ENCODE data around the gene ANKRD11. TPM values are rescaled to one million over a fixed set of nuclear protein-coding genes. Genes with fewer than 3 reads are reported as not detected.

ANKRD11 gene
- polyA plus RNA-seq, 1 experiment, result 48.1 TPM

GRCh38 chr16:89420204-89420603 is 70.2 kb downstream of the ANKRD11 start:
- Histone ChIP-seq H3K4me3 (ENCODE audit: low read depth, low read length) (no peak overlapping the region), H3K27ac (ENCODE audit: low read depth, low read length) (no peak overlapping the region), H3K9me3 (ENCODE audit: control insufficient read depth, insufficient read depth, low read length) (no peaks in the 10 kb centered on the region), H3K27me3 (ENCODE audit: control insufficient read depth, insufficient read depth, low read length) (no peaks in the 10 kb centered on the region)
- DNase-seq (ENCODE audit: low read depth, low spot score), result no peak
- CTCF ChIA-PET, result interaction anchor here (0.6 kb wide), 1 partner anchor 36 kb away, joined by 5 read pairs; no protein-coding TSS in a partner anchor
- POLR2A ChIA-PET, result interaction anchor here (0.8 kb wide), 1 partner anchor 10 kb away, joined by 3 read pairs; no protein-coding TSS in a partner anchor
- TF ChIP-seq CTCF (IDR thresholded peaks at IDR 0.05; ENCODE audit: low read depth, low read length), result no peak

GRCh38 chr16:89418352-89418751 is 72.0 kb downstream of the ANKRD11 start:
- TF ChIP-seq CTCF (IDR thresholded peaks at IDR 0.05; ENCODE audit: low read depth, low read length), result no peak
- Histone ChIP-seq H3K9me3 (ENCODE audit: control insufficient read depth, insufficient read depth, low read length) (no peaks in the 10 kb centered on the region; the same call in 1 of the 2 replicates), H3K27ac (ENCODE audit: low read depth, low read length) (no peak overlapping the region), H3K4me3 (ENCODE audit: low read depth, low read length) (no peak overlapping the region), H3K27me3 (ENCODE audit: control insufficient read depth, insufficient read depth, low read length) (no peaks in the 10 kb centered on the region)
- POLR2A ChIA-PET, result no interaction called here
- CTCF ChIA-PET, result no interaction called here
- no peak for DNase-seq (ENCODE audit: low read depth, low spot score)

GRCh38 chr16:89417352-89417751 is 73.0 kb downstream of the ANKRD11 start:
- ChIA-PET CTCF (no interaction called here), POLR2A (no interaction called here)
- no peaks in the 10 kb centered on the region for H3K27me3 ChIP-seq (ENCODE audit: control insufficient read depth, insufficient read depth, low read length)
- no peak for DNase-seq (ENCODE audit: low read depth, low spot score)
- no peak overlapping the region for H3K27ac ChIP-seq (ENCODE audit: low read depth, low read length)
- no peak for TF ChIP-seq CTCF (IDR thresholded peaks at IDR 0.05; ENCODE audit: low read depth, low read length)
- H3K9me3 ChIP-seq (ENCODE audit: control insufficient read depth, insufficient read depth, low read length), result no peaks in the 10 kb centered on the region; the same call in 1 of the 2 replicates
- H3K4me3 ChIP-seq (ENCODE audit: low read depth, low read length), result no peak overlapping the region

GRCh38 chr16:89413811-89414585 is 76.4 kb downstream of the ANKRD11 start:
- ChIA-PET POLR2A (no interaction called here), CTCF (no interaction called here)
- no peak for TF ChIP-seq CTCF (IDR thresholded peaks at IDR 0.05; ENCODE audit: low read depth, low read length)

GRCh38 chr16:89412811-89413210 is 77.5 kb downstream of the ANKRD11 start:
- Histone ChIP-seq H3K27ac (ENCODE audit: low read depth, low read length) (no peak overlapping the region), H3K27me3 (ENCODE audit: control insufficient read depth, insufficient read depth, low read length) (no peaks in the 10 kb centered on the region), H3K9me3 (ENCODE audit: control insufficient read depth, insufficient read depth, low read length) (no peaks in the 10 kb centered on the region; the same call in 1 of the 2 replicates), H3K4me3 (ENCODE audit: low read depth, low read length) (no peak overlapping the region)
- ChIA-PET CTCF (no interaction called here), POLR2A (no interaction called here)
- no peak for TF ChIP-seq CTCF (IDR thresholded peaks at IDR 0.05; ENCODE audit: low read depth, low read length)
- DNase-seq (ENCODE audit: low read depth, low spot score), result no peak

More at GRCh38 chr16:89413811-89414585, 76.4 kb downstream of the ANKRD11 start:
- no peak overlapping the region for H3K27ac ChIP-seq (ENCODE audit: low read depth, low read length)
- H3K9me3 ChIP-seq (ENCODE audit: control insufficient read depth, insufficient read depth, low read length), result no peaks in the 10 kb centered on the region; the same call in 1 of the 2 replicates
- no peak overlapping the region for H3K4me3 ChIP-seq (ENCODE audit: low read depth, low read length)
- DNase-seq (ENCODE audit: low read depth, low spot score), result no peak
- H3K27me3 ChIP-seq (ENCODE audit: control insufficient read depth, insufficient read depth, low read length), result no peaks in the 10 kb centered on the region
